Trophoblast cell (in vitro differentiated cells and primary cell): ENCODE data around the gene SMIM30.

Source experiments
- DNase-seq, 2 donors: peaks; one replicate each; pipeline ENCODE4 v3.0.0-alpha.2; 2016
- H2AFZ ChIP-seq: 2 replicates; pipeline ENCODE4 v1.6.1; 2013; ENCODE audit warnings: low read length, moderate library complexity, mild to moderate bottlenecking; ENCODE audit not compliant: insufficient read depth, poor library complexity
- H2AK5ac ChIP-seq: 2 replicates; pipeline ENCODE4 v1.6.1; 2013; ENCODE audit warnings: mild to moderate bottlenecking, low read length
- H2BK120ac ChIP-seq: 2 replicates; pipeline ENCODE4 v1.6.1; 2013; ENCODE audit warnings: low read length, mild to moderate bottlenecking, moderate library complexity; ENCODE audit not compliant: insufficient read depth, poor library complexity
- H2BK12ac ChIP-seq: 2 replicates; pipeline ENCODE4 v1.6.1; 2013; ENCODE audit warnings: mild to moderate bottlenecking, low read length, moderate library complexity
- H2BK5ac ChIP-seq: 2 replicates; pipeline ENCODE4 v1.6.1; 2013; ENCODE audit warnings: low read length, low read depth, moderate library complexity, mild to moderate bottlenecking; ENCODE audit not compliant: poor library complexity
- H3K14ac ChIP-seq: 2 replicates; pipeline ENCODE4 v1.6.1; 2013; ENCODE audit warnings: mild to moderate bottlenecking, low read length
- H3K18ac ChIP-seq: 2 replicates; pipeline ENCODE4 v1.6.1; 2013; ENCODE audit warnings: mild to moderate bottlenecking, low read length
- H3K23ac ChIP-seq: 2 replicates; pipeline ENCODE4 v1.6.1; 2013; ENCODE audit warnings: low read length
- H3K27ac ChIP-seq: 2 replicates; pipeline ENCODE4 v1.5.1; 2013; ENCODE audit warnings: low read depth, mild to moderate bottlenecking, inconsistent platforms, low read length, moderate library complexity
- H3K27me3 ChIP-seq: 2 replicates; pipeline ENCODE4 v1.6.1; 2013; ENCODE audit warnings: inconsistent platforms, mild to moderate bottlenecking, low read length, moderate library complexity; ENCODE audit not compliant: insufficient read depth
- H3K36me3 ChIP-seq, 2 experiments: 1 replicate in 1 of 2; 2 replicates in 1 of 2; pipeline ENCODE4 v1.6.1; 2013; ENCODE audit warnings: low read length in 2 of 2, mild to moderate bottlenecking in 2 of 2, moderate library complexity in 1 of 2; ENCODE audit not compliant: insufficient read depth in 2 of 2, control insufficient read depth in 1 of 2
- H3K4ac ChIP-seq: 2 replicates; pipeline ENCODE4 v1.6.1; 2013; ENCODE audit warnings: low read depth, mild to moderate bottlenecking, low read length, moderate library complexity
- H3K4me1 ChIP-seq, 2 experiments: 1 replicate in 1 of 2; 2 replicates in 1 of 2; pipeline ENCODE4 v1.6.1; 2013; ENCODE audit warnings: low read length in 2 of 2, mild to moderate bottlenecking in 2 of 2, moderate library complexity in 1 of 2; ENCODE audit not compliant: insufficient read depth in 2 of 2, control insufficient read depth in 1 of 2
- H3K4me2 ChIP-seq: 2 replicates; pipeline ENCODE4 v1.6.1; 2013; ENCODE audit warnings: inconsistent platforms, mild to moderate bottlenecking, low read length, moderate library complexity
- H3K4me3 ChIP-seq: 2 replicates; pipeline ENCODE4 v1.5.1; 2013; ENCODE audit warnings: mild to moderate bottlenecking, low read depth, low read length, inconsistent platforms
- H3K79me1 ChIP-seq: one replicate; pipeline ENCODE4 v1.6.1; 2013; ENCODE audit warnings: low read length
- H3K79me2 ChIP-seq: 2 replicates; pipeline ENCODE4 v1.6.1; 2013; ENCODE audit warnings: low read length, mild to moderate bottlenecking; ENCODE audit not compliant: control insufficient read depth, insufficient read depth, poor library complexity
- H3K9ac ChIP-seq: 2 replicates; pipeline ENCODE4 v1.6.1; 2013; ENCODE audit warnings: mild to moderate bottlenecking, low read length
- H3K9me3 ChIP-seq: 2 replicates; pipeline ENCODE4 v1.6.1; 2013; ENCODE audit warnings: low read depth, mild to moderate bottlenecking, control low read depth, inconsistent platforms, low read length; ENCODE audit not compliant: insufficient read depth
- H4K12ac ChIP-seq: 2 replicates; pipeline ENCODE4 v1.6.1; 2013; ENCODE audit warnings: low read depth, mild to moderate bottlenecking, low read length, moderate library complexity
- H4K8ac ChIP-seq: 2 replicates; pipeline ENCODE4 v1.6.1; 2013; ENCODE audit warnings: low read depth, mild to moderate bottlenecking, low read length, moderate library complexity
- H4K91ac ChIP-seq: one replicate; pipeline ENCODE4 v1.6.1; 2013; ENCODE audit warnings: low read depth, mild to moderate bottlenecking, low read length, moderate library complexity
- WGBS: extraction: QIAGEN DNeasy Blood & Tissue Kit; methylation state at CpG from one replicate; pipeline ENCODE4 v1.1.7; 2013; ENCODE audit warnings: missing lambda C conversion rate; ENCODE audit not compliant: insufficient read length, insufficient coverage; ENCODE audit errors: extremely low coverage; 5-methylcytosine and 5-hydroxymethylcytosine counted together

The SMIM30 gene

DNA sequence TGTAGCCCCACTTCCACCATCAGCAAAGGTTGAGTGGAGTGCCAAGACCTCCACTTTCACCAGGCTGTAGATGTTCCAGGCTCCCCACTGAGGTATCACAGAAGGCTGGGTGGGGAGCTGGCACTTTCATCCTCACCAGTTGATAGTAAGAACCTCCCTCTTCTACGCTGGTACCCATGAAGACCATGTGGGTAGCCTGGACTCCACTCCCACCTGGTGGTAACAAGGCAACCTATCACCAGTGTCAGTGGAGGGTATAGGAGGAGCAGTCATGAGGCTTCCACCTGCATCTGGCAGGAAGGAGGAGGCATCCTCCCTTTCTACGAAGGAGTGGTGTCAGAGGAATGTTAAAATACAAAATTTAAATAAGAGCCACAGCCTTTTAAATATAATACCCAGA is 4.4 kb downstream of the SMIM30 start:
- no peak overlapping the region for H2AFZ ChIP-seq
- H2BK120ac ChIP-seq = no peak overlapping the region
- no peak overlapping the region for H4K8ac ChIP-seq
- H3K9ac ChIP-seq = no peak overlapping the region
- H4K91ac ChIP-seq = no peak overlapping the region
- H2BK12ac ChIP-seq = no peak overlapping the region
- H3K9me3 ChIP-seq = no peaks in the 10 kb centered on the region
- peaks cover 6% of the 10 kb centered on the region for H3K79me1 ChIP-seq
- H3K79me2 ChIP-seq = no peaks in the 10 kb centered on the region
- peaks cover 8 to 10% of the 10 kb centered on the region in 2 experiments for H3K4me1 ChIP-seq
- H2AK5ac ChIP-seq = no peak overlapping the region
- no peak overlapping the region for H2BK5ac ChIP-seq
- H3K23ac ChIP-seq = no peak overlapping the region
- DNase-seq = peak; percentile 19 to 52
- H3K27ac ChIP-seq = no peak overlapping the region
- no peak overlapping the region for H3K4ac ChIP-seq
- H3K4me2 ChIP-seq = no peak overlapping the region
- no peak overlapping the region for H4K12ac ChIP-seq
- H3K18ac ChIP-seq = no peak overlapping the region
- no peak overlapping the region for H3K4me3 ChIP-seq
- no peaks in the 10 kb centered on the region for H3K27me3 ChIP-seq
- WGBS = no CpG with 5 or more reads among the region's 2 CpGs
- H3K36me3 ChIP-seq = no peaks in the 10 kb centered on the region
- H3K14ac ChIP-seq = no peak overlapping the region

DNA sequence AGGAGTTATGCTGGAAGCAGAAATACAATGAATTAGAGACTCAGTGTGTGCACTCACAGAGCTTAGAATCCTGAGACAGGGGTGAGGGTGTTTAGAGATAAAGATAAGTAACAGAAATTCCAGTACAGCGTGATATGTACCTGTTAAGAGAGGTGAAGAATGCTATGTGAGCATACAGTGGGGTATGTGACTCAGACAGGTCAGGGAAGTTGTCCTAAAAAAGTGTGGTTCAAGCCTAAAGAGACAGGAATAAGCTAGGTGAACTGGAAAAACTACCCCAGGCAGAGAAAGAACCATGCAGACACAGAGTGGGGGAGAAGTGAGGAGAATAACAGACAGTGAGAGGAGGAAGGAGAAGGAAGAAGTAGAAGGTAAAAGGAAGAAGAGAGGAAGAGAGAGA is 8.6 kb downstream of the SMIM30 start:
- H3K4ac ChIP-seq = no peak overlapping the region
- H3K36me3 ChIP-seq = no peaks in the 10 kb centered on the region
- H3K9ac ChIP-seq = no peak overlapping the region
- peak overlapping the region; percentile 83 for H3K27ac ChIP-seq
- no peak overlapping the region for H2AFZ ChIP-seq
- H2BK12ac ChIP-seq = no peak overlapping the region
- no peaks in the 10 kb centered on the region for H3K79me2 ChIP-seq
- no peak overlapping the region for H3K23ac ChIP-seq
- H3K79me1 ChIP-seq = peaks cover 6% of the 10 kb centered on the region
- DNase-seq = peak; percentile 46 to 83
- no peaks in the 10 kb centered on the region for H3K9me3 ChIP-seq
- H3K27me3 ChIP-seq = no peaks in the 10 kb centered on the region
- no CpG with 5 or more reads among the region's 1 CpG for WGBS
- no peak overlapping the region for H3K14ac ChIP-seq
- H4K91ac ChIP-seq = no peak overlapping the region
- no peak overlapping the region for H3K4me3 ChIP-seq
- H2BK120ac ChIP-seq = no peak overlapping the region
- no peak overlapping the region for H2AK5ac ChIP-seq
- H4K12ac ChIP-seq = no peak overlapping the region
- H3K4me2 ChIP-seq = peak overlapping the region; percentile 37
- peaks cover 8 to 10% of the 10 kb centered on the region in 2 experiments for H3K4me1 ChIP-seq
- H3K18ac ChIP-seq = no peak overlapping the region
- H4K8ac ChIP-seq = no peak overlapping the region
- H2BK5ac ChIP-seq = no peak overlapping the region

DNA sequence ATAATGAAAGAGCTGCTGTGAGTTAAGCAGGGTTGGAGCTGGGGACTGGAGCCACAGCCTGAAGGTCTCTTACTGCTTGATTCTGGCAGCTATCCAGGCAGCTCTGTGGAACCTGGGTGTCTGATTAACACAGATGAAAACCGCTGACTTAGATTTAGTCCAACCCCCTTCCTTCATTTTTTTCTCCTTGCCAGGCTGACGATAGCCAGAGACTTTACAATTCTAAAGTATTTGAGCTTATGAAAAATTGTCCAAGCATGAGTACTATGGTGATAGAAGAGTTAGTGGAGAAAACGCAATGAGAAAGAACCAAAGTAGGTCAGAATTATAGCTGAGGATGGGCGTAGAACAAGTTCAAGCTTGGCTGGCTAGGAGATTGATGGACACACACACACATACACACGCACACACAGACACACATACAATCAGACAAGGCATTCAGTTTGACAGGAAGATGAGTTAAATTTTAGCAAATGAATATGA is 18.2 kb downstream of the SMIM30 start:
- no peak overlapping the region for H4K12ac ChIP-seq
- peak overlapping the region; percentile 4 for H3K27ac ChIP-seq
- peak in 1 of 2 donors; percentile 27 for DNase-seq
- H3K4ac ChIP-seq = no peak overlapping the region
- peaks cover 8 to 11% of the 10 kb centered on the region in 2 experiments for H3K4me1 ChIP-seq
- no peak overlapping the region for H4K8ac ChIP-seq
- no peaks in the 10 kb centered on the region for H3K79me2 ChIP-seq
- no peak overlapping the region for H2AFZ ChIP-seq
- H3K9ac ChIP-seq = no peak overlapping the region
- peak overlapping the region; percentile 83 for H4K91ac ChIP-seq
- peaks cover 8% of the 10 kb centered on the region for H3K79me1 ChIP-seq
- H3K23ac ChIP-seq = no peak overlapping the region
- peak overlapping the region; percentile 88 for H2BK120ac ChIP-seq
- no peaks in the 10 kb centered on the region for H3K27me3 ChIP-seq
- no peak overlapping the region for H3K18ac ChIP-seq
- H2BK12ac ChIP-seq = peak overlapping the region; percentile 93
- no CpG with 5 or more reads among the region's 5 CpGs for WGBS
- H3K14ac ChIP-seq = peak overlapping the region; percentile 65
- H2BK5ac ChIP-seq = peak overlapping the region; percentile 85
- no peak overlapping the region for H2AK5ac ChIP-seq
- no peaks in the 10 kb centered on the region for H3K36me3 ChIP-seq
- H3K4me3 ChIP-seq = no peak overlapping the region
- no peak overlapping the region for H3K4me2 ChIP-seq
- no peaks in the 10 kb centered on the region for H3K9me3 ChIP-seq

DNA sequence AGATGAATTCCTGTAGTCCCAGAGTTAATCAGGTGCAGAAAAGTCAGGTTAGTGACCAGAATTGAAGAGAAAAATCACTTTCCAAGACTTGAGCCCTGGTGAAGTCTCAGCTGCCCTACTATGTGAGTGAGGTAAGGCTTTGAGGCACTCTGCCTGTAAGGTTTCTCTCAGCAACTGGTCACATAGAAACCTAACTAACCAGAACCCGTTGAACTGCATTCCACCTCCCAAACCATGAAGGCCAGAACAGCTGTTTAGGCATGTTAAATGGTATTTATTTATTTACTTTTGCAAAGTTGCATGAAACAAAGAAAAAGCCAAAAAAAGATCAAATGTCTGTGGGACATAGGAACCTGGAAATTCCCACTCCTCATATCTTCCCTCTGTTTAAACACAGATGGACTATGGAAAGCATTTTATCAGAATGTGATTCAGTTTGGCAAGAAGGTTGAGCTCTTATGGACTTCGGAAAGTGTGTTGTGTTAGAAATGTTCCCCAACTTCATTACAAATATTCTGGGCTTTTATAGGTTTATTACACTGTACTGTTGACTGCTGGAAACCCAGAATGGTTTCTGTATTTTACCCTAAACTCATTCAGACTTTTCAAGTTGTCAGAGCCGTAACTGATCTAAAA is 19.0 kb downstream of the SMIM30 start:
- DNase-seq = peak; percentile 78 to 82
- no peak overlapping the region for H2AK5ac ChIP-seq
- H3K9me3 ChIP-seq = no peaks in the 10 kb centered on the region
- H3K18ac ChIP-seq = no peak overlapping the region
- no peak overlapping the region for H3K4me3 ChIP-seq
- H3K4me2 ChIP-seq = peak overlapping the region; percentile 22
- H2BK120ac ChIP-seq = peak overlapping the region; percentile 58
- no peaks in the 10 kb centered on the region for H3K27me3 ChIP-seq
- H2AFZ ChIP-seq = no peak overlapping the region
- H2BK12ac ChIP-seq = no peak overlapping the region
- no peaks in the 10 kb centered on the region for H3K36me3 ChIP-seq
- no peak overlapping the region for H3K23ac ChIP-seq
- no peak overlapping the region for H4K8ac ChIP-seq
- H3K4ac ChIP-seq = no peak overlapping the region
- H3K79me2 ChIP-seq = no peaks in the 10 kb centered on the region
- H3K14ac ChIP-seq = no peak overlapping the region
- H2BK5ac ChIP-seq = no peak overlapping the region
- H4K91ac ChIP-seq = no peak overlapping the region
- no peak overlapping the region for H3K9ac ChIP-seq
- peak overlapping the region; percentile 80 for H3K27ac ChIP-seq
- WGBS = no CpG with 5 or more reads among the region's 3 CpGs
- peaks cover 8% of the 10 kb centered on the region for H3K79me1 ChIP-seq
- H4K12ac ChIP-seq = no peak overlapping the region
- peaks cover 8 to 11% of the 10 kb centered on the region in 2 experiments for H3K4me1 ChIP-seq
